K562 (cell line): ENCODE results near the gene KCTD17. TPM values are rescaled to one million over a fixed set of nuclear protein-coding genes. Genes with fewer than 3 reads are reported as not detected.

Experiments
- ATAC-seq: fragments of 200-7000 bp; cut with Tn5 transposase; 3 replicates; pipeline ENCODE4 v1.9.1; 2020; ENCODE audit warnings: moderate library complexity
- BruUV-seq: library from RNA; stranded (reverse); fragments of 400-500 nt; replicated peaks from 2 replicates; lab custom pipeline; 2021; lab: Mats Ljungman, UMichigan
- CTCF ChIA-PET: fragments of 300-600 bp; formaldehyde crosslinking; extraction: SDS; loops from one replicate; lab custom pipeline; 2021; ENCODE audit warnings: low intra/inter-chr PET ratio; lab: Yijun Ruan, JAX
- POLR2A ChIA-PET: fragments of 300-600, 350-650 bp; sonication (Branson Sonifier 250); formaldehyde crosslinking; extraction: SDS; loops from one replicate; lab custom pipeline; 2021; ENCODE audit warnings: antibody characterized with exemption, inconsistent platforms; lab: Yijun Ruan, JAX
- DNase-seq, 4 experiments: peaks; one replicate each; pipeline versions ENCODE4 v3.0.0 to v3.0.0-alpha.2; 2011 to 2018; ENCODE audit warnings: low spot score in 3 of 4, mixed read lengths in 3 of 4; ENCODE audit errors: extremely low read depth in 1 of 4
- FAIRE-seq: peaks from 2 replicates; lab custom pipeline; 2011; peaks lifted over from hg19 to GRCh38; lab: Jason Lieb, UNC
- H2AFZ ChIP-seq: 2 replicates; pipeline ENCODE4 v1.6.0; 2011; ENCODE audit warnings: low read depth, low read length, control low read depth, inconsistent platforms
- H3K27ac ChIP-seq: fragments of 200-600 bp; 3 replicates; pipeline ENCODE4 v1.8.0; 2011; ENCODE audit warnings: low read depth, mild to moderate bottlenecking, control low read depth, inconsistent platforms, low read length, moderate library complexity, mixed read lengths; ENCODE audit errors: extremely low read depth
- H3K27me3 ChIP-seq, 2 experiments: fragments of 300-600 bp in 1 of 2; 2 replicates in 1 of 2; 3 replicates in 1 of 2; pipeline versions ENCODE4 v1.6.0 to v1.8.0; 2011; ENCODE audit warnings: inconsistent platforms in 2 of 2, low read length in 2 of 2, mild to moderate bottlenecking in 1 of 2, mixed read lengths in 1 of 2, moderate library complexity in 1 of 2; ENCODE audit not compliant: control insufficient read depth in 2 of 2, insufficient read depth in 2 of 2
- H3K36me3 ChIP-seq: fragments of 300-600 bp; 3 replicates; pipeline ENCODE4 v1.8.0; 2011; ENCODE audit warnings: mild to moderate bottlenecking, low read length, inconsistent platforms; ENCODE audit not compliant: control insufficient read depth, insufficient read depth
- H3K4me1 ChIP-seq, 2 experiments: fragments of 200-600 bp in 1 of 2; replicated peaks in 1 of 2; 2 replicates in 1 of 2; 3 replicates in 1 of 2; pipeline versions ENCODE4 v1.5.1 to v1.8.0; 2011; ENCODE audit warnings: inconsistent platforms in 2 of 2, low read length in 2 of 2, mild to moderate bottlenecking in 1 of 2, mixed read lengths in 1 of 2, moderate library complexity in 1 of 2; ENCODE audit not compliant: control insufficient read depth in 2 of 2, insufficient read depth in 2 of 2
- H3K4me2 ChIP-seq: 2 replicates; pipeline ENCODE4 v1.6.1; 2011; ENCODE audit warnings: low read length, control low read depth, inconsistent platforms, mixed read lengths; ENCODE audit not compliant: insufficient read depth
- H3K4me3 ChIP-seq: fragments of 200-600 bp; sonication (generic), shearing (Covaris generic); 2 replicates; pipeline ENCODE4 v1.5.1; 2016; ENCODE audit warnings: control low read depth, inconsistent platforms
- H3K79me2 ChIP-seq: fragments of 200-600 bp; 3 replicates; pipeline ENCODE4 v1.8.0; 2011; ENCODE audit warnings: low read length, inconsistent platforms; ENCODE audit not compliant: control insufficient read depth, insufficient read depth
- H3K9ac ChIP-seq, 2 experiments: 2 replicates each; pipeline versions ENCODE4 v1.6.0 to v1.6.1; 2011; ENCODE audit warnings: low read depth in 2 of 2, low read length in 2 of 2, control low read depth in 1 of 2, inconsistent platforms in 1 of 2, mild to moderate bottlenecking in 1 of 2, mixed read lengths in 1 of 2; ENCODE audit not compliant: insufficient read depth in 1 of 2
- H3K9me1 ChIP-seq: one replicate; pipeline ENCODE4 v1.6.0; 2011; ENCODE audit warnings: inconsistent platforms, mild to moderate bottlenecking, low read length, moderate library complexity; ENCODE audit not compliant: control insufficient read depth, insufficient read depth
- H3K9me3 ChIP-seq: replicated peaks from 2 replicates; pipeline ENCODE4 v1.5.1; 2011; ENCODE audit warnings: low read depth, low read length, inconsistent platforms; ENCODE audit not compliant: control insufficient read depth, insufficient read depth
- H4K20me1 ChIP-seq: replicated peaks from 2 replicates; pipeline ENCODE4 v1.6.1; 2011; ENCODE audit warnings: low read length, inconsistent platforms, mixed read lengths; ENCODE audit not compliant: control insufficient read depth, insufficient read depth
- AFF4 ChIP-seq: sonication (generic); formaldehyde crosslinking; IDR thresholded peaks from 2 replicates; pipeline ENCODE4 v1.8.0; 2023; ENCODE audit warnings: mild to moderate bottlenecking, missing genetic modification reagents
- DACH1 ChIP-seq: fragments of 450-650 bp; IDR thresholded peaks from 2 replicates; pipeline ENCODE4 v1.6.1; 2018; ENCODE audit not compliant: partially characterized antibody
- GATAD2A ChIP-seq: fragments of 450-650 bp; IDR thresholded peaks from 2 replicates; pipeline ENCODE4 v1.6.1; 2017
- MEF2A ChIP-seq: IDR thresholded peaks from 2 replicates; pipeline ENCODE4 v1.6.1; 2011; ENCODE audit warnings: low read depth, mild to moderate bottlenecking, low read length, moderate library complexity; ENCODE audit not compliant: control insufficient read depth
- NRF1 ChIP-seq, 2 experiments: fragments of 450-650 bp; IDR thresholded peaks in 1 of 2; conservative IDR thresholded peaks in 1 of 2; 2 replicates each; pipeline ENCODE4 v1.6.1; 2014; ENCODE audit warnings: mild to moderate bottlenecking in 2 of 2
- OTX1 ChIP-seq: fragments of 450-650 bp; formaldehyde crosslinking; IDR thresholded peaks from 2 replicates; pipeline ENCODE4 v1.4.0; 2022; ENCODE audit warnings: mild to moderate bottlenecking
- POLR2A ChIP-seq: fragments of 450-650 bp; conservative IDR thresholded peaks from 2 replicates; pipeline ENCODE4 v1.6.1; 2016
- RBM22 ChIP-seq: fragments of 200-400 bp; formaldehyde crosslinking; IDR thresholded peaks from 2 replicates; pipeline ENCODE4 v1.6.1; 2018; ENCODE audit warnings: low read length, low read depth; ENCODE audit not compliant: poor library complexity, severe bottlenecking
- TAF1 ChIP-seq: IDR thresholded peaks from 2 replicates; pipeline ENCODE4 v1.6.1; 2011; ENCODE audit warnings: mild to moderate bottlenecking, low read length, moderate library complexity; ENCODE audit not compliant: insufficient read depth, control insufficient read depth, severe bottlenecking; ENCODE audit errors: extremely low read depth
- TSC22D4 ChIP-seq: fragments of 450-650 bp; IDR thresholded peaks from 2 replicates; pipeline ENCODE4 v1.6.1; 2016; ENCODE audit warnings: missing genetic modification characterization, missing biosample characterization, control low read depth
- U2AF2 ChIP-seq: fragments of 200-400 bp; formaldehyde crosslinking; optimal IDR thresholded peaks from 2 replicates; pipeline ENCODE3; 2017; ENCODE audit warnings: low read depth, mild to moderate bottlenecking, low read length
- VEZF1 ChIP-seq: fragments of 200-800 bp; sonication (Bioruptor generic); IDR thresholded peaks from 2 replicates; pipeline ENCODE4 v1.6.1; 2017; ENCODE audit warnings: missing genetic modification characterization, missing compliant biosample characterization
- WGBS: fragments of 100-300 bp; shearing (Covaris generic); methylation state at CpG from one replicate; pipeline ENCODE4 v1.1.6; 2016; ENCODE audit warnings: low coverage, mixed read lengths; ENCODE audit not compliant: insufficient coverage; ENCODE audit errors: missing lambda C conversion rate; 5-methylcytosine and 5-hydroxymethylcytosine counted together
- in situ Hi-C: fragments of 300-500 bp; cut with MboI; formaldehyde crosslinking; loops from 4 replicates; pipeline ENCODE4 v1.15.0; 2018; ENCODE audit warnings: inconsistent platforms, mixed read lengths
- intact Hi-C: fragments of 100-400 bp; cut with micrococcal nuclease; formaldehyde crosslinking; loops from 2 replicates; pipeline ENCODE4 v1.14.2; 2022
- polyA plus RNA-seq, 8 experiments: library from polyadenylated mRNA; depleted of rRNA in 4 of 8; stranded (reverse) in 5 of 8; unstranded in 3 of 8; fragments of >200 nt; fragmentation: Nextera tagmentation in 2 of 8; fragmentation: Illumina TruSeq in 1 of 8; extraction: Ambion mirVana in 2 of 8; extraction: Trizol in 1 of 8; gene quantifications; 2 replicates each; pipeline versions ENCODE4 v1.2.1 to v1.2.3, GENCODE V29; 2011 to 2014; ENCODE audit warnings: inconsistent platforms in 1 of 8, missing spikeins in 1 of 8
- total RNA-seq, 7 experiments: library from RNA; depleted of rRNA in 6 of 7; stranded (reverse); fragments of >200 nt in 6 of 7; fragmentation: Illumina TruSeq in 2 of 7; extraction: Trizol in 2 of 7; gene quantifications; 2 replicates each; pipeline versions ENCODE4 v1.2.1 to v1.2.3, GENCODE V29; 2011 to 2021; ENCODE audit warnings: low replicate concordance in 1 of 7
- TF ChIP-seq, protein P1 (sequence below): fragments of 250-450 bp; sonication (Bioruptor Pico); IDR thresholded peaks from 2 replicates; pipeline ENCODE4 v1.4.0; 2020

KCTD17 gene
- total and polyA plus RNA-seq, 9 of the 15 experiments (the other 6 are each of a cell fraction or from before 2014, with no cell fraction given), result 0.22 to 0.90 (median 0.49) TPM; not detected in 2

DNA sequence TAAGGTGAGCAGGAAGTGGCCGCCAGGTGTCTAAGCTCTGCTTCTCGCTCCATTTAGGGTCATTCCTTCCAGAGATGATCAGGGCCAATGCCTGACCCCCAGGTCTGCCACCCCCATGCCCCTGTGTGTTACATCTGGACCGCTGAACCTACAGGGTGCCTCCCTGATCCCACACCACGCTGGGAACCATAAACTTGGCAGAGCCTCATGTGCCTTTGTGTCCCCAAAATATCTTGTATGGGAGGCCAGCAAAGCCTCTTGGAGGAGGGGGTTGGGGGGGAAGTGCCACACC, 36.0 kb upstream of the KCTD17 start:
- ChIA-PET POLR2A (interaction anchor here (0.7 kb wide), 1 partner anchor 17 kb away, joined by 3 read pairs; no protein-coding TSS in a partner anchor), CTCF (no interaction called here)
- ATAC-seq (no peak), FAIRE-seq (no peak), DNase-seq (no peak)
- Histone ChIP-seq H4K20me1 (peaks cover 6% of the 10 kb centered on the region), H3K27ac (peak overlapping the region; percentile 64), H2AFZ (no peak overlapping the region), H3K27me3 (no peaks in the 10 kb centered on the region), H3K4me3 (no peak overlapping the region), H3K36me3 (peaks cover 21% of the 10 kb centered on the region; the same call in 2 of the 3 replicates), H3K9ac (peak overlapping the region; percentile 41 to 76; a peak in 3 of 4 replicates), H3K9me3 (no peaks in the 10 kb centered on the region), H3K4me1 (peaks cover 29 to 44% of the 10 kb centered on the region in 2 experiments; a peak in 4 of 5 replicates), H3K9me1 (peaks cover 2% of the 10 kb centered on the region), H3K79me2 (peaks cover 31% of the 10 kb centered on the region), H3K4me2 (peak overlapping the region; percentile 9)
- 67% methylated on average over 4 of the region's 4 CpGs for WGBS
- intact Hi-C loops (no loop called here), in situ Hi-C loops (no loop called here)
- no TSS peak for BruUV-seq
- TF ChIP-seq VEZF1 (CRISPR knock-in tag), result no peak
- no peak for TF ChIP-seq GATAD2A
- no peak for TF ChIP-seq MEF2A
- no peak for TF ChIP-seq NRF1 (conservative IDR thresholded peaks at IDR 0.05 in 1 of 2, IDR thresholded peaks at IDR 0.05 in 1 of 2)
- no peak for TF ChIP-seq AFF4 (CRISPR knock-in tag)
- no peak for TF ChIP-seq U2AF2
- no peak for TF ChIP-seq POLR2A
- no peak for TF ChIP-seq DACH1
- no peak for TF ChIP-seq TAF1
- TF ChIP-seq RBM22, result no peak
- TF ChIP-seq, protein P1, sequence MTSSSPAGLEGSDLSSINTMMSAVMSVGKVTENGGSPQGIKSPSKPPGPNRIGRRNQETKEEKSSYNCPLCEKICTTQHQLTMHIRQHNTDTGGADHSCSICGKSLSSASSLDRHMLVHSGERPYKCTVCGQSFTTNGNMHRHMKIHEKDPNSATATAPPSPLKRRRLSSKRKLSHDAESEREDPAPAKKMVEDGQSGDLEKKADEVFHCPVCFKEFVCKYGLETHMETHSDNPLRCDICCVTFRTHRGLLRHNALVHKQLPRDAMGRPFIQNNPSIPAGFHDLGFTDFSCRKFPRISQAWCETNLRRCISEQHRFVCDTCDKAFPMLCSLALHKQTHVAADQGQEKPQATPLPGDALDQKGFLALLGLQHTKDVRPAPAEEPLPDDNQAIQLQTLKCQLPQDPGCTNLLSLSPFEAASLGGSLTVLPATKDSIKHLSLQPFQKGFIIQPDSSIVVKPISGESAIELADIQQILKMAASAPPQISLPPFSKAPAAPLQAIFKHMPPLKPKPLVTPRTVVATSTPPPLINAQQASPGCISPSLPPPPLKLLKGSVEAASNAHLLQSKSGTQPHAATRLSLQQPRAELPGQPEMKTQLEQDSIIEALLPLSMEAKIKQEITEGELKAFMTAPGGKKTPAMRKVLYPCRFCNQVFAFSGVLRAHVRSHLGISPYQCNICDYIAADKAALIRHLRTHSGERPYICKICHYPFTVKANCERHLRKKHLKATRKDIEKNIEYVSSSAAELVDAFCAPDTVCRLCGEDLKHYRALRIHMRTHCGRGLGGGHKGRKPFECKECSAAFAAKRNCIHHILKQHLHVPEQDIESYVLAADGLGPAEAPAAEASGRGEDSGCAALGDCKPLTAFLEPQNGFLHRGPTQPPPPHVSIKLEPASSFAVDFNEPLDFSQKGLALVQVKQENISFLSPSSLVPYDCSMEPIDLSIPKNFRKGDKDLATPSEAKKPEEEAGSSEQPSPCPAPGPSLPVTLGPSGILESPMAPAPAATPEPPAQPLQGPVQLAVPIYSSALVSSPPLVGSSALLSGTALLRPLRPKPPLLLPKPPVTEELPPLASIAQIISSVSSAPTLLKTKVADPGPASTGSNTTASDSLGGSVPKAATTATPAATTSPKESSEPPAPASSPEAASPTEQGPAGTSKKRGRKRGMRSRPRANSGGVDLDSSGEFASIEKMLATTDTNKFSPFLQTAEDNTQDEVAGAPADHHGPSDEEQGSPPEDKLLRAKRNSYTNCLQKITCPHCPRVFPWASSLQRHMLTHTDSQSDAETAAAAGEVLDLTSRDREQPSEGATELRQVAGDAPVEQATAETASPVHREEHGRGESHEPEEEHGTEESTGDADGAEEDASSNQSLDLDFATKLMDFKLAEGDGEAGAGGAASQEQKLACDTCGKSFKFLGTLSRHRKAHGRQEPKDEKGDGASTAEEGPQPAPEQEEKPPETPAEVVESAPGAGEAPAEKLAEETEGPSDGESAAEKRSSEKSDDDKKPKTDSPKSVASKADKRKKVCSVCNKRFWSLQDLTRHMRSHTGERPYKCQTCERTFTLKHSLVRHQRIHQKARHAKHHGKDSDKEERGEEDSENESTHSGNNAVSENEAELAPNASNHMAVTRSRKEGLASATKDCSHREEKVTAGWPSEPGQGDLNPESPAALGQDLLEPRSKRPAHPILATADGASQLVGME (CRISPR knock-in tag), result no peak
- no peak for TF ChIP-seq TSC22D4
- no peak for TF ChIP-seq OTX1 (CRISPR knock-in tag)
